ENCODE data around the gene GPSM3.

GRCh38 chr6:32188381-32189068, 3.9 kb downstream of the GPSM3 start:
- TF ChIP-seq POLR2A (IDR thresholded peaks at IDR 0.05) (no peak), CTCF (IDR thresholded peaks at IDR 0.05) (no peak)

Measured in vagina (tissue), 2 donors.